ENCODE results near the gene PCIF1.

PCIF1 gene

GRCh38 chr20:45964006-45964400 lies 29.5 kb downstream of the PCIF1 start:
- Histone ChIP-seq H3K9me3 (ENCODE audit: control insufficient read depth, insufficient read depth, low read depth, low read length) (no peaks in the 10 kb centered on the region), H3K36me3 (ENCODE audit: control insufficient read depth in 2 of 2, insufficient read depth in 1 of 2, low read length in 2 of 2) (peaks cover 0 to 95% of the 10 kb centered on the region in 2 experiments; a peak in 2 of 3 replicates), H3K4me1 (ENCODE audit: control insufficient read depth, insufficient read depth, low read length) (no peaks in the 10 kb centered on the region), H3K4me3 (ENCODE audit: low read depth, low read length) (no peak overlapping the region), H3K27ac (ENCODE audit: extremely low read depth, low read depth, low read length) (no peak overlapping the region)
- TF ChIP-seq ZNF843 (tag by site-specific recombination; IDR thresholded peaks at IDR 0.05) (no peak), ZNF670 (tag by site-specific recombination; IDR thresholded peaks at IDR 0.05; ENCODE audit: low read depth) (no peak), ZNF184 (tag by site-specific recombination; IDR thresholded peaks at IDR 0.05) (no peak), ZNF768 (tag by site-specific recombination; IDR thresholded peaks at IDR 0.05) (no peak), ZNF292 (tag by site-specific recombination; IDR thresholded peaks at IDR 0.05; ENCODE audit: borderline replicate concordance, low read depth) (no peak), TSHZ1 (tag by site-specific recombination; IDR thresholded peaks at IDR 0.05; ENCODE audit: borderline replicate concordance) (no peak), ZNF560 (tag by site-specific recombination; IDR thresholded peaks at IDR 0.05; ENCODE audit: borderline replicate concordance) (no peak), ZXDB (tag by site-specific recombination; IDR thresholded peaks at IDR 0.05) (no peak), ZNF76 (tag by site-specific recombination; IDR thresholded peaks at IDR 0.05; ENCODE audit: borderline replicate concordance, low read depth) (no peak), ZBTB7A (tag by site-specific recombination; IDR thresholded peaks at IDR 0.05; ENCODE audit: low read depth) (no peak), ZNF366 (tag by site-specific recombination; conservative IDR thresholded peaks at IDR 0.05) (no peak), SALL2 (tag by site-specific recombination; IDR thresholded peaks at IDR 0.05; ENCODE audit: borderline replicate concordance) (no peak), ZNF654 (tag by site-specific recombination; IDR thresholded peaks at IDR 0.05; ENCODE audit: low read depth) (no peak)
- TF ChIP-seq, protein P1, sequence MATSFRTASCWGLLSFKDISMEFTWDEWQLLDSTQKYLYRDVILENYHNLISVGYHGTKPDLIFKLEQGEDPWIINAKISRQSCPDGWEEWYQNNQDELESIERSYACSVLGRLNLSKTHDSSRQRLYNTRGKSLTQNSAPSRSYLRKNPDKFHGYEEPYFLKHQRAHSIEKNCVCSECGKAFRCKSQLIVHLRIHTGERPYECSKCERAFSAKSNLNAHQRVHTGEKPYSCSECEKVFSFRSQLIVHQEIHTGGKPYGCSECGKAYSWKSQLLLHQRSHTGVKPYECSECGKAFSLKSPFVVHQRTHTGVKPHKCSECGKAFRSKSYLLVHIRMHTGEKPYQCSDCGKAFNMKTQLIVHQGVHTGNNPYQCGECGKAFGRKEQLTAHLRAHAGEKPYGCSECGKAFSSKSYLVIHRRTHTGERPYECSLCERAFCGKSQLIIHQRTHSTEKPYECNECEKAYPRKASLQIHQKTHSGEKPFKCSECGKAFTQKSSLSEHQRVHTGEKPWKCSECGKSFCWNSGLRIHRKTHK (tag by site-specific recombination; IDR thresholded peaks at IDR 0.05): no peak
- ChIA-PET CTCF (no interaction called here), POLR2A (no interaction called here)

- ChIA-PET CTCF (interaction anchor here (0.6 to 1.4 kb wide), 7 partner anchors 20 to 673 kb away, joined by 3 to 8 read pairs (median 4); no protein-coding TSS in a partner anchor), POLR2A (no interaction called here)
- Histone ChIP-seq H3K36me3 (ENCODE audit: control insufficient read depth in 2 of 2, insufficient read depth in 1 of 2, low read length in 2 of 2) (peaks cover 0 to 95% of the 10 kb centered on the region in 2 experiments; a peak in 2 of 3 replicates), H3K4me1 (ENCODE audit: control insufficient read depth, insufficient read depth, low read length) (no peaks in the 10 kb centered on the region), H3K4me3 (ENCODE audit: low read depth, low read length) (no peak overlapping the region), H3K27ac (ENCODE audit: extremely low read depth, low read depth, low read length) (no peak overlapping the region), H3K9me3 (ENCODE audit: control insufficient read depth, insufficient read depth, low read depth, low read length) (no peaks in the 10 kb centered on the region)
- TF ChIP-seq ZNF623 (tag by site-specific recombination; IDR thresholded peaks at IDR 0.05): no peak
- TF ChIP-seq ZNF423 (tag by site-specific recombination; IDR thresholded peaks at IDR 0.05): no peak
- no peak for TF ChIP-seq ZNF791 (tag by site-specific recombination; IDR thresholded peaks at IDR 0.05)
- TF ChIP-seq, protein P2, sequence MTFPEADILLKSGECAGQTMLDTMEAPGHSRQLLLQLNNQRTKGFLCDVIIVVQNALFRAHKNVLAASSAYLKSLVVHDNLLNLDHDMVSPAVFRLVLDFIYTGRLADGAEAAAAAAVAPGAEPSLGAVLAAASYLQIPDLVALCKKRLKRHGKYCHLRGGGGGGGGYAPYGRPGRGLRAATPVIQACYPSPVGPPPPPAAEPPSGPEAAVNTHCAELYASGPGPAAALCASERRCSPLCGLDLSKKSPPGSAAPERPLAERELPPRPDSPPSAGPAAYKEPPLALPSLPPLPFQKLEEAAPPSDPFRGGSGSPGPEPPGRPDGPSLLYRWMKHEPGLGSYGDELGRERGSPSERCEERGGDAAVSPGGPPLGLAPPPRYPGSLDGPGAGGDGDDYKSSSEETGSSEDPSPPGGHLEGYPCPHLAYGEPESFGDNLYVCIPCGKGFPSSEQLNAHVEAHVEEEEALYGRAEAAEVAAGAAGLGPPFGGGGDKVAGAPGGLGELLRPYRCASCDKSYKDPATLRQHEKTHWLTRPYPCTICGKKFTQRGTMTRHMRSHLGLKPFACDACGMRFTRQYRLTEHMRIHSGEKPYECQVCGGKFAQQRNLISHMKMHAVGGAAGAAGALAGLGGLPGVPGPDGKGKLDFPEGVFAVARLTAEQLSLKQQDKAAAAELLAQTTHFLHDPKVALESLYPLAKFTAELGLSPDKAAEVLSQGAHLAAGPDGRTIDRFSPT (tag by site-specific recombination; IDR thresholded peaks at IDR 0.05): no peak
- TF ChIP-seq KLF16 (tag by site-specific recombination; IDR thresholded peaks at IDR 0.05): no peak
- TF ChIP-seq GLI4 (tag by site-specific recombination; IDR thresholded peaks at IDR 0.05): no peak
- TF ChIP-seq ZNF558 (tag by site-specific recombination; IDR thresholded peaks at IDR 0.05): no peak
- no peak for TF ChIP-seq ZNF777 (tag by site-specific recombination; IDR thresholded peaks at IDR 0.05; ENCODE audit: borderline replicate concordance)
- TF ChIP-seq ZNF626 (tag by site-specific recombination; IDR thresholded peaks at IDR 0.05): no peak
- no peak for TF ChIP-seq ZSCAN30 (tag by site-specific recombination; IDR thresholded peaks at IDR 0.05)
- no peak for TF ChIP-seq ZNF426 (tag by site-specific recombination; IDR thresholded peaks at IDR 0.05)
- no peak for TF ChIP-seq ZNF354C (tag by site-specific recombination; IDR thresholded peaks at IDR 0.05; ENCODE audit: borderline replicate concordance, low read depth)
Measured at GRCh38 chr20:45965169-45966002, 30.9 kb downstream of the PCIF1 start.

Measured in HEK293 (cell line).